Stimulated activated CD8-positive, alpha-beta memory T cell treated with anti-CD3 and anti-CD28 coated beads, Interleukin-15, amount 100 ng/mL, for 48 hours (primary cell): ENCODE data around the gene TF.
"Not testable (repeated sequence)": the region's sequence is repeated elsewhere in the genome, so short reads cannot be mapped to it uniquely, and the experiment has no call there.

Experiments
- DNase-seq, 2 donors: peaks; one replicate each; pipeline ENCODE4 v3.0.0-alpha.2; 2020; ENCODE audit warnings: low read depth in 2 of 2

Gene TF

DNA sequence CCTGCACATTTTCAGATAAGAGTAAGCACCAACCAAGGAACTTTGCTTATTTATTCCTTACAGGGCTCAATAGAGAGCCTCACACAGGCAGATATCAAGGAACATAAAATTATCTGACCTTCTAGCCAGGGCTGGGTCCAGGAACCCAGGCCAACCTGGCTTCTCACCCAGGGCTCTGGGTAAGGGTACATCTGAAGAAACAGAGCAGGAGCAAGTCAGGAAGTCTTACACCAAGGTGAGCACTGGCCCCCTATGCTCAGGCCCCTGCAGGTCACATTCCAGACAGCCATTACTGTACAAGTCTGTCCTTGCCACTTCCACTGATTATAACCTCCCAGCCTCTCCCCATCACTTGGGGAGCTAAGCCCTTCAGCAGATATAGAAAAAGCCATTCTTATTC is 19.1 kb downstream of the TF start:
- no peak for DNase-seq

DNA sequence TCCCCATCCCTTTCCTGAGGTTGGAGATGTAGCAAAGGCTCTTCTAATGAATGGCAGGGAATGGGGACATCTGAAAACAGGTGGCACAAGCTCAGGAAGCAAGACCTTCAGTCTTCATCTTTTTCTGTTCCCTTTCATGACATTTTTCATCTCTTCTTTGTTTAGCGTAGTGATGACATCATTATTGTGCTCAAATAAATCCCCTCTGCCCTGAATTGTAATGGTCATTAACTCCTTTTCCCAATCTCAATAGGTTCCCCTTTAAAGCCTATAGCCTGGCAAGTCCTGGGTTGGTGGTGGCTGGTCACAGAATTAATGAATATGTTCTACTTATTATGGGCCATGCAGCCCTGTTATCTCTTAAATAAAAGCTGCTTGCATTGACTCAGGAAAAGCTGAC is 21.4 kb downstream of the TF start:
- DNase-seq, result no peak

DNA sequence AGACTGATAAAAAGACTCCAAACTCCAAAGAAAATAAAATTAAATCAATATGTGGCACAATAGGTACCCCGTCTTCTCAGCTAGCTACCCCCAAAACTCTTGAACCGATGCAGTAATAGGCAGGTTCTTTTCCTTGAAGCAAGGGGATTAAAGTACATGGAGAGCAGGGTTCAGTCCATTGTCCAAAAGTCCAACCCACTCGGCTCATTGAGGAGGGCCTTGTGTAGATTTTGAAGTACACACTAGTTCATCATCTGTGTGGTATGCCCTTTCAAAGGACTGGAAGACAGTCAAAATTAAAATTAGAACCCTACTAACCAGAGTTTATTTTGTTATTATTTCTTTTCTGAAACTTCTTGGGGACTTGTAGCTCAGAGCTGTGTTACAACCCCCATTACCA is 23.3 kb downstream of the TF start:
- no peak for DNase-seq

DNA sequence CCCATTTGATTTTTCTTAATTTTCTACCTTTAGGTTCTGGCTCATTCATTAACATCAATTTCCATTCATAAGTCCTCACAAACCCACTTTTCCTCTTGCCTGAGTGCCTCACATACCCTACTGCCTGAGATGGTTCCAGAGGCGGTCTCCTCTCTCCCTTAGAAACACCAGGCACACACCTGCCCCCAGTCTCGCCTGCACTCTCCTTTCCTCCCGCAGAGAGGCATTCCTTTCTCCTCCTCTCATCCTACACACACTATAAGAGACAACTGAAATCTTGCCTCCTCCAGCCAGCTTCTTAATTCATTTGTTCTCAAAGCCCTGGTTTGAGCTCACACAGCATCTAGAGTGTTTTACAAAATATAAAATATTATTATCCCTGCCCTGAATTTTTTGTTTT is 27.5 kb downstream of the TF start:
- DNase-seq, result no peak

DNA sequence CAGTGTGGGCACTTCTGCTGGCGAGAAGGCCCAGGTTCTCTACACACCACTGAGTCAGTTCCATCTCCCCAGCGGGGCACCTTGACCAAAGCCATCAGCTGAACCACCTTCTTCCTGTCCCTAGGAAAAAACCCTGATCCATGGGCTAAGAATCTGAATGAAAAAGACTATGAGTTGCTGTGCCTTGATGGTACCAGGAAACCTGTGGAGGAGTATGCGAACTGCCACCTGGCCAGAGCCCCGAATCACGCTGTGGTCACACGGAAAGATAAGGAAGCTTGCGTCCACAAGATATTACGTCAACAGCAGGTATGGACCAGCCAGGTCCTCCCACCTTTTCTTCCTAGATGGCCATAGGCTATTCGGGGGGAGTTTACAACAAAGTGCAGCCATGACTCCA is 29.1 kb downstream of the TF start:
- no peak for DNase-seq

DNA sequence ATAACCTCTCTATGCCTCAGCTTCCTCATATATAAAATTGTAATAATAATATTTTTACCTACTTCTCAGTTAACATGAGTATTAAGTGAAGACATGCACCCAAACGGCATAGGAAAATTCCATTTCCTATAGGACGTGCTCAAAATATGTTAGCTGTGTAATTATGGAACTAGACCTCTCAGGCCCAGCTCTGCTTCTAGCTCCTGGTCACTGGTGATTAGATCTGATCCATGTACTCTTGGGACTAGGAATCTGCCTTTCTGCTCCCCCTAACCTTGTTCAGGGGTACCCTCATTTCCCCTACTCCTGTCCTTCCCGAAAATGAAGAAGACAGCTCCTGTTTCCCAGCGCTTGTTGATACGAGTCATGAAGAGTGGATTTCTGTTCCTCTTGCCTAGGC is 29.6 kb downstream of the TF start:
- DNase-seq, result no peak

DNA sequence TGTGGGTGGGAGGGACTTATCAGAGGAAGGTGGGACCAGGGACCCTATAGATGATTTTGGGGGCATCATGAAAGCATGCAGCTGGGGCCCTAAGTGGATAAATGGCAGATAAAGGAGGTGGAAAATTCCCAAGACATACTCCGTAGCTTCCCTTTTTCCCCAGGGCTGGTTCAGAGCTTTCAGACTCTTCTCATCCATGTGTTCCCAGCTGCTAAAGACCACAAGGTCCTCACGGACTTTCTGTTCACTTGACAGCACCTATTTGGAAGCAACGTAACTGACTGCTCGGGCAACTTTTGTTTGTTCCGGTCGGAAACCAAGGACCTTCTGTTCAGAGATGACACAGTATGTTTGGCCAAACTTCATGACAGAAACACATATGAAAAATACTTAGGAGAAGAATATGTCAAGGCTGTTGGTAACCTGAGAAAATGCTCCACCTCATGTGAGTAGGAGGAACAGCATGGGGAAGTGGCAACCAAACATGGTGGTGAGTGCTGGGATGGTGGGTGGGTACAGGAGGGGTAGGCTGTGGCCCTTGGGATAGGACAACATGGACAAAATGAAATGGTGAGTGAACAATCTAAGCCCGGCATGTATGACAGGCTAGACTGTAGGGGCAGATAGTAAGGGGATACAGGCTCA is 30.7 kb downstream of the TF start:
- DNase-seq, result no peak

DNA sequence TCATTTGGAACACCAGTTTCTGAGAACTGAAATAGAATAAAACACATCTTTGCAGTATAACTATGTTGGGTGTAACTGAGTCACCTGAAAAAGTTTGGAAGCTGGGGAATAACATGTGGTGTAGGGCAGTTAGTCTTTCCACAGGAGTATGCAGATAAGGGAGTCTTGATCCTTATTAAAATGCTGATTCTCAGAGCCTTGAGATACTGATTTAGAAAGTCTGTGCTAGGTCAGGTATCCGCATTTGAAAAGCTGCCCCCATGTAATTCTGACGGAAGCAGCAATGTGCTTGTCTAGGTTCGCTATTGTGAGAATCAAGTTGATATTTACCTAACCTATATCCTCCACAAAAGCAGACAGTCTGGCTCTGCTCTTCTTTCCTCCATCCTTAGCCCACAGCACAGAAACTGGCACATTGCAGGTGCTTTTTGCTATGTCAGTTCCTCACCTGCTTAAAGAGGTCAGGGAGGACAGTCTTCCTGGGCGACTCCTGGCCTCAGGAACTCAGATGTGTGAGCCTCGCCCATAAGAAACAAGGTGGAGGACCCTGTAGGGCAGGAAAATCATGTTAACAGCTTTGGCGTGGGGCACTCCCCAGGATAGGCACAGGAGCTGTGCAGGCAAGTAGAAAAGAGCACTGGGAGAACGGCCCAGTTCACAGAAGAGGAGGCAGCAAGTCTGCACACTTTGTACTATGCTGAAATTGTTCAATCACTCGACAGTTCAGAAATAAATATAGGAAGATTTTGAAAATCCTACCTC is 31.8 kb downstream of the TF start:
- DNase-seq, result no peak

DNA sequence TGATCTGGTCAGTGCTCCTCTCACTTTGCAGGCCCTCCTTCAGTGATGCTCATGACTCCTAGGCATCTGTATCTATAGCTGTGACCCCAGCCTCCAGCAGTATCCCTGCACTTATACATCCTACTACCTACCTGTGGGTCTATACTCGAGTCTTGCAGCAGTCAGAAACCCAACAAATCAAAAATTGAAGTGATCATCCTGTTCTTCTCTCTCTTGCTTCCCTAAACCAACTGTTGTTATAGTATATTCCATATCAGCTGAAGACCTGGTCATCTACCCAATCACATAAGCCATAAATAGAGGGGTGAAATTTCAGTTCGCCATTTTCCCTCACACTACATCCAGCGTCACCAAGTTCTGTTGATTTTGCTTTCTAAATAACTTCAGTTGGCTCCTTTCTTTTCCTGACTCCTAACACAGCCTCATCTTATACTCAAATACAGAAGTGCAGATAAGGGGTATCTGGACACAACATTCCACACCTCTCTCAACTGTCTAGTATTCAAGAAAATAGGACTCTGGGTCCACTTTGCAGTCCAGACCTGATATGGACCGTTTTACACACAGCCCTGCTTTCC is 33.5 kb downstream of the TF start:
- DNase-seq, result no peak

DNA sequence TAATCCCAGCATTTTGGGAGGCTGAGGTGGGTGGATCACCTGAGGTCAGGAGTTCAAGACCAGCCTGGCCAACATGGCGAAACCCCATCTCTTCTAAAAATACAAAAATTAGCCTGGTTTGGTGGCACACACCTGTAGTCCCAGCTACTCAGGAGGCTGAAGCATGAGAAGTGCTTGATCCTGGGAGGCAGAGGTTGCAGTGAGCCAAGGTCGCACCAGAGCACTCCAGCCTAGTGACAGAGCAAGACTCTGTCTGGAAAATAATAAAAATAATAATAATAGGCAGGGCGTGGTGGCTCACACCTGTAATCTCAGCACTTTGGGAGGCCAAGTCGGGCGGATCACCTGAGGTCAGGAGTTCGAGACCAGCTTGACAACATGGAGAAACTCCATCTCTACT is 34.6 kb downstream of the TF start:
- DNase-seq, result not testable (repeated sequence)

DNA sequence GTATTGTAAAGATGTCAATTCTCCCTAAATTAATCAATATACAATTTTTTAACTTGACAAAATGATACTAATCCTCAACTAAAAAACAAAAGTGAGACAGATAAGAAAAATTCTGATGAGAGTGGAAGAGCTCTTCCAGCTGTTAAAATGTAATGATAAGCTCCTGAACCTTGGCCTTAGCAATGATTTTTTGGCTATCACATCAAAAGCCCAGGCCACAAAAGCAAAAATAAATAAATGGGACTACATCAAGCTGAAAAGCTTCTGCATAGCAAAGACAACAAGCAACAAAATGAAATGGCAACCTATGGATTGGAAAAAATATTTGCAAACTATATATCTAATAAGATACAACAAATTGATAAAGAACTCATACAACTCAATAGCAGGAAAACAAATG is 35.4 kb downstream of the TF start:
- no peak for DNase-seq

DNA sequence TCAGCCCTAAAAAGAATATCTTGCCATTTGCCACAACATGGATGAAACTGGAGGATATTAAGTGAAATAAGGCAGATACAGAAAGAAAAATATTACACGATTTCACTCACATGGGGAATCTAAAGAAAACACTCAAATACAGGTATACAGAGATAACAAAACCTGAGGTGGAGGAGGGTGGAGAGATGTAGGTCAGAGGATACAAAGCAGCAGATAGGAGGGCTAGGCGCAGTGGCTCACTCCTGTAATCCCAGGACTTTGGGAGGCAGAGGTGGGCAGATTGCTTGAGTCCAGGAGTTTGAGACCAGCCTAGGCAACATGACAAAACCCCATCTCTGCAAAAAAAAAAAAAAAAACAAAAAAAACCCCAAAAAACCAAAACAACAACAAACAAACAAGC is 36.3 kb downstream of the TF start:
- DNase-seq, result no peak

DNA sequence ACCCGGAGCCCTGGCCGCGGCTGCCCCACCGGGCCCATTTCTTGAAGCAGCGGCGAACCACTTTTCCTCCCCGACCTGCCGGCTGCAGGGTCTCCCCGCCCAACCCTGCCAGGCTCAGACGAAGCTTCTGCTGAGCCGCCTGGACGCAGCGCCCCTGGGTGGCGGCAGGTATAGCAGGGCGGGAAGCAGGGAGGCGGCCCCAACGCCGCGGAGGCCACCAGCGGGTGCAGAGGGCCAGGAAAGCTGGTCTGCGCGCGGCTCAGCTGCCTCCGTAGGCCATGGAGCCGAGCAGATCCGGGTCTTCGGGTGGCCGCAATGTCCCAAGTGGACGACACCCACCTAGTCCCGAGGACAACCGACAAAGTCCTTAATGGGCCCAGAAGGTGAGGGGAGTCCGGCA is 37.6 kb downstream of the TF start:
- no peak for DNase-seq

DNA sequence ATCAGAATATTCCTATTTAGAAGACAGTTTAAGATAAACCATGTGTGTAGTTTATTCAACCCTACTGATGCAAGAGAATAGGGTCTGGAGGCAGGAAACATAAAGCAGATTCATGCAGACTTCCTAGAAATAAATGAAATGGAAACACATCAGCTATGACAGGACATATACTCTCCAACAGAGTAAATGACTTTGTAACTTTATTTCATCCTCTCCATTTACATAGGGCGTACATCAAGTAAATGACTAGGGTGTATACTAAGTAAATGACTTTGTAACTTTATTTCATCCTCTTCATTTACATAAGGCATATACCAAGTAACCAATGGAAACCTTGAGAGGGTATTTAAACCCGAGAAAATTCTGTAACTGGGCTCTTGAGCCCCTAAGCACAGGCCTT is 41.8 kb downstream of the TF start:
- DNase-seq, result no peak

DNA sequence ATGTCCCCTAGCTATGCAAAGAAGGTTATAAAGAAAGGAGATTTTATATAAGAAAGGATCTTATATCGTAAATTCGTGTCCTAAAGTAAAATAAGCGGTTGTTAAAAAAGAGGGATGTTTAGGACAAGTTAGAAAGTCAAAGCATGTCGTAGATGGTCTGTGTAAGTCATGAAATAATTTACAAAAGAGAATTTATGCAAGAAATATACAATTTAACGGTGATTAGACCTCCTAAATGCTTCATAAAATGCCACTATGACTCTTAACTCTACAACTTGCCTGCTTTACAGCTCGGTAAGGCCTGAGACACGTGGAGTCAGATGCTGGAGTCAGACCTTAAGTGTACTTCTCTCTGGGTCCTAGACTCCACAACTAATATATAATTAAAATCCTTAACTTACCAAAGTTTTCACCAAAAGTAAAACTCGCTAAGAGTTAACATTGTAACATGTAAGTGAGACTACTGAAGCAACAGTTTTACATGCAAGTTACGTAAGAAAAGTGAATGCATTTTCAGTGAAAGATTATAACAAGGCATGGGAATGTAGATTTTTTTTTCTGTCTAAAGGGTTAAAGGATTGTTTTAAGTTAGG is 46.1 kb downstream of the TF start:
- no peak for DNase-seq

DNA sequence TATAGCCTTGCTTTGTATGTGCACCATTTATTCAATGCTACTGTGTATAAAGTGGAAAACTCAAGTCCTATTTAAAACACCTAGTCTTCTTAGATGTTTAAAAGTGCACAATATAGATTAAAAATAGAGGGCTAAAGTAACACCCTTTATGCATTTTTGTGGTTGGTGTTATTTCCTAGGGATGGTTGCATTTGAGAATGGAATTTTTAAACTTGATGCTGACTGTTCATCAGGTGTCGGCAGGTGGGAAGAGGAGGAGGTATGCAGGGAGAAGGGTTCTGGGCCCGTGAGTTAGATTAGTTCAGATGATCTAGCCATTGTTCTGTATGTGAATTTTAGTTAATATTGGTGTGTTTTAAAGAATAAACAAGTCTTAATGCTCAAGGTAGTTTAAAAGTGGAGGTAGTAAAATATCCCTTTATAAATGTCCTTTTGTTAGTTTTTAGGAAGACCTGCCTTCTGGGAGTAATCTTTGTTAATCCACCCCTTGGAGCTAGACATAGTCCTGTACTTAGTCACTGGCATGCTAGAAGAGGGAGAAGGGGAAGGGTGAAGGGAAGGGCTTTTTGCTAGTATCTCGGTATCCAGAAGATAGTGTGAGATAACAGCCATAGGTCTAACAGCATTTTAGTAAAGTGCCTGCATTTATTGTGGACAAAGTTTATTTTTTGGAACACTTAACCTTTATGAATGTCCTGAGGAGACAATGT is 51.4 kb downstream of the TF start:
- no peak for DNase-seq

DNA sequence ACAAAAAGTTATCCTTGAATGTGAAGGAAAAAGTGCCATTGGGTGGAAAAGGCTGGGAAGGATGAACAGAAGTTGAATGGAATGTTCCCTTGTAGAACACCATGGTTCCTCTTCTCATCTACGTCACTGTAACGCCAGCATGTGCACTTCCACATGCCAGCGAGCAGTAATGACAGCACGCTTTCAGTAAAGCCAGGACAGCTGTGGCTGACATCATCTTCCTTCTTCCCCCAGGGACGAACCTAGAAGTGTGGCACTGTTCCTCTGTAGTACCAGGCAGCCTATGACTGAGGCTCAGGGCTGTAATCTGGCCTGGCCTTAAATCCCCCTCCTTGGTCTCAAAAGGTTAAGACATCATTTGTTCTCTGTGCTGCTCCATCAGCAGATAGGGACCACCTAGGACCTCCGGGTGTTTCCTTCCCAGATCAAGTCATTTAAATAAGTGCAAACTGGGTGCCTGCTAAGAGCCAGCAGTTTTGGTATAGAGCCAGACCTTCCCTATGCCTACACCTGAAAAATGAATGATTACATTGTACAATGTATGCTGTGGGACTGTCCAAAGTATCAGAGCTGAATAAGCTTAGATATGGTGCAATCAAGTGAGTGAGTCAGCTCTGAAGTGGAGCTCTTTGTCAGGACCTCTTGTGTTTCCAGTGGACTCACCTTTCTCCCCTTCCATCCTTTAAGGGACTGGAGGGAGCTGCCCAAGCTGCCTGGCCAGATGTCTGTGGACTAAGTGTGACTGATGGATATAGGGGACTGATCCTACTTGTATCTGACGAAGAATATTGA is 53.8 kb downstream of the TF start:
- no peak for DNase-seq

DNA sequence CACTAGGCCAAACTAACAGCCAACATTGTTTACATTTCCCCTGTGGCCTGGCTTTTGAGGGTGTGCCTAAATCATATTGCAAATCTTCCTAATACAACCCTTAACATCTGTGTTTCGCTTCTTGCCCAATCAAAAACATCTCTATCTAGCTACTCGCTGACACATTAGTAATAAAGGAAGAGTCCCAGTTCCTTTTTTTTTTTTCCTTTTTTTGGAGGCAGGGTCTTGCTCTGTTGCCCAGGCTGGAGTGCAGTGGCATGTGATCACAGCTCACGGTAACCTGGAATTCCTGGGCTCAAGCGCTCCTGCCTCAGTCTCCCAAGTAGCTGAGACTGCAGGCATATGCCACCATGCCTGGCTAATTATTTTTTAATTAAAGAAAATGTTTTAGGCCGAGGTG is 57.3 kb downstream of the TF start:
- no peak for DNase-seq

DNA sequence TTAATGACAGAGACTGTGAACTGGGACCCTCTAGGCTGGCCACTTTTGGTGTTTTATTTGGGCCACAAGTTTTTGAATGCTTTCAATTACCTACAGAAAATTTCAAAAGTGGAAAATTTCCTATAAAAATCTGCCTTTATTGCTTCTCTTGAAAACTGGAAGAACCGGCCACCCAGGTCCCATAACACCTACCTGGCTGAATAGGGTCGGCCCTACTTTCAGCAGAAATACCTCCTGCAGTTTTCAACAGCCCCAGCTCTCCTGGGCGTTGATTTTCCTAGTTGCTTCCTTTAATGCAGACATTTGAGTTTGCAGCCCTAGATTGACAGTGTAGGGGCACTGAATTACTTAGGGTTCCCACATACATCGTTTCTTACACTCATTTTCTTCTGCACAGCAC is 58.7 kb downstream of the TF start:
- DNase-seq, result no peak

DNA sequence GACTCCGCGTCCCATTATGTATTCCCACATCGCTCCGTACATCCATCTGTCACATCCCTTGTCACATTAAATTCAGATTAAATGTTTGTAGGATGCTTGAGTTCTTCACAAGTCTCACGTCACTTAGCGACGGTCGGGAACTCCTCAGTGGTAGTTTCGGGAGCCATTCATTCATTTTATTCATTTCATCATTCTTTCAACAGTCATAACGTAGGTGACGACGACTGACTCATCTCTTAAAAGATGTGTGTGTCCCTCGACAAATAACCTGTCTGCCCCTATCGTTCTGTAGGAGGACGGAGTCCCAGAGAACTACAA is 59.1 kb downstream of the TF start:
- DNase-seq, result no peak

DNA sequence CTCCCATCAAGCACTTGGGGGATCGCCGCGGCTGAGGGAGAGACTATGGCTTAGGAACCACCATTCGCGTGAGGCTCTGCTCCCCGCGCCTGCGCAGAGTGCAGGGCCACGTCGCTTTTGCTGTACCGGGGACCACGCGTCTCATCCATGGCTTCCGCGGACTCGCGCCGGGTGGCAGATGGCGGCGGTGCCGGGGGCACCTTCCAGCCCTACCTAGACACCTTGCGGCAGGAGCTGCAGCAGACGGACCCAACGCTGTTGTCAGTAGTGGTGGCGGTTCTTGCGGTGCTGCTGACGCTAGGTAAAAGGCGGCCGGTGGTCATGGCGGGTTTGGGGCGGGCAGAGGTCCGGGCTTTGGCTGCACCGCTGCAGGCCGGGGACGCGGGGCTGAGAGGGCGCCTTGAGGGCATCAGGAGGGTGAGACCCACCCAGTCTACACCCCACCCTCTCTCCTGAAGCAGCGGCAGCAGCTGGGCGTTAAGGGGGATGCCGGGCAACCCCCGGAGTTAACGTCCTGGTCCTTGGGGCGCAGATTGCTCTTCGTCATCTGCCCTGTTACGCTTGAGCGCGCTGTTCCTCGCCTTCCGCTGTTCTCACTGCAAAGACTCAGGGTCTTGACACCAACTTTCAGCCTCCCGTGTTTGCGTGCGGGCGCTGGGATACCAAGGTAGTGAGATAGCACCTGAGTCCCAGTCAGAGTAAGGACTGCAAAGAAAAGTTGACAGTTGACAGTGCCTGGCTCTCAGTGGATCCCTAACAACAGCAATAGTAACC is 59.7 kb downstream of the TF start, which contains the start of gene SRPRB:
Gene SRPRB, plus strand, starts transcription at position 114 of the 774 bp plus-strand sequence. Its CDS starts 34 bp downstream, at position 148.
- DNase-seq, result peak; percentile 93 to 96
